GM23338 (cell line): ENCODE results near the gene AKAP13. TPM values are rescaled to one million over a fixed set of nuclear protein-coding genes. Genes with fewer than 3 reads are reported as not detected.

Experiments
- ATAC-seq: fragments of 200-7000 bp; cut with Tn5 transposase; 3 replicates; pipeline ENCODE4 v1.9.1; 2020
- DNase-seq: peaks from one replicate; pipeline ENCODE4 v3.0.0-alpha.2; 2015; ENCODE audit warnings: low spot score
- H2AFZ ChIP-seq: fragments of 200-600 bp; sonication (generic); 2 replicates; pipeline ENCODE4 v1.8.0; 2016; ENCODE audit warnings: antibody characterized with exemption, mild to moderate bottlenecking, moderate library complexity
- H3F3A ChIP-seq: fragments of 200-600 bp; sonication (generic); replicated peaks from 2 replicates; pipeline ENCODE4 v1.8.0; 2017; ENCODE audit warnings: antibody characterized with exemption, mixed run types, low read depth
- H3K27ac ChIP-seq: fragments of 200-600 bp; sonication (generic); 2 replicates; pipeline ENCODE4 v1.6.1; 2016; ENCODE audit warnings: low read depth
- H3K27me3 ChIP-seq: fragments of 200-600 bp; sonication (generic); 2 replicates; pipeline ENCODE4 v1.8.0; 2016; ENCODE audit warnings: mild to moderate bottlenecking, mixed run types, moderate library complexity; ENCODE audit not compliant: insufficient read depth
- H3K36me3 ChIP-seq: fragments of 200-600 bp; sonication (generic); 2 replicates; pipeline ENCODE4 v1.8.0; 2016; ENCODE audit warnings: mild to moderate bottlenecking; ENCODE audit not compliant: insufficient read depth
- H3K4me1 ChIP-seq: fragments of 200-600 bp; sonication (generic); 2 replicates; pipeline ENCODE4 v1.8.0; 2016; ENCODE audit warnings: mild to moderate bottlenecking, moderate library complexity; ENCODE audit not compliant: insufficient read depth
- H3K4me2 ChIP-seq: fragments of 200-600 bp; sonication (generic); 2 replicates; pipeline ENCODE4 v1.7.1; 2017; ENCODE audit warnings: mixed run types
- H3K4me3 ChIP-seq: fragments of 200-600 bp; sonication (generic); 2 replicates; pipeline ENCODE4 v1.6.1; 2016; ENCODE audit warnings: mixed run types
- H3K79me2 ChIP-seq: fragments of 200-600 bp; sonication (generic); replicated peaks from 2 replicates; pipeline ENCODE4 v1.8.0; 2017; ENCODE audit warnings: mild to moderate bottlenecking; ENCODE audit not compliant: insufficient read depth
- H3K9me2 ChIP-seq: fragments of 200-600 bp; sonication (generic); 2 replicates; pipeline ENCODE4 v1.8.0; 2017; ENCODE audit not compliant: insufficient read depth
- H4K20me1 ChIP-seq: fragments of 200-600 bp; sonication (generic); replicated peaks from 2 replicates; pipeline ENCODE4 v1.8.0; 2017; ENCODE audit warnings: mild to moderate bottlenecking; ENCODE audit not compliant: insufficient read depth
- H3K27ac Mint-ChIP-seq: 2 replicates; pipeline ENCODE4 v1.8.0; 2020; ENCODE audit warnings: inconsistent platforms, mild to moderate bottlenecking, moderate library complexity, mixed read lengths
- H3K27me3 Mint-ChIP-seq: 3 replicates; pipeline ENCODE4 v1.8.0; 2022; ENCODE audit warnings: low read depth, mild to moderate bottlenecking, moderate library complexity, mixed read lengths, inconsistent platforms; ENCODE audit not compliant: insufficient read depth, poor library complexity
- H3K36me3 Mint-ChIP-seq: 3 replicates; pipeline ENCODE4 v1.8.0; 2021; ENCODE audit warnings: low read depth, mild to moderate bottlenecking, inconsistent platforms, moderate library complexity, mixed read lengths
- H3K4me1 Mint-ChIP-seq: 3 replicates; pipeline ENCODE4 v1.8.0; 2020; ENCODE audit warnings: mild to moderate bottlenecking, inconsistent platforms, mixed read lengths
- H3K4me3 Mint-ChIP-seq: 3 replicates; pipeline ENCODE4 v1.8.0; 2021; ENCODE audit warnings: moderate library complexity, mild to moderate bottlenecking, inconsistent platforms, mixed read lengths
- H3K9me3 Mint-ChIP-seq: 3 replicates; pipeline ENCODE4 v1.8.0; 2020; ENCODE audit warnings: moderate library complexity, mild to moderate bottlenecking, inconsistent platforms, mixed read lengths
- CTCF ChIP-seq, 2 experiments: fragments of 200-600 bp in 1 of 2; sonication (generic) in 1 of 2; conservative IDR thresholded peaks; 2 replicates each; pipeline versions ENCODE4 v1.5.1 to v1.6.1; 2016 to 2017; ENCODE audit warnings: antibody characterized with exemption in 2 of 2, low read depth in 2 of 2, mild to moderate bottlenecking in 2 of 2, moderate library complexity in 1 of 2
- NANOG ChIP-seq: IDR thresholded peaks from 2 replicates; pipeline ENCODE4 v1.6.1; 2016; ENCODE audit warnings: antibody characterized with exemption, borderline replicate concordance
- POLR2AphosphoS5 ChIP-seq: IDR thresholded peaks from 2 replicates; pipeline ENCODE4 v1.6.1; 2016; ENCODE audit warnings: antibody characterized with exemption, low read depth
- ZNF331 ChIP-seq: fragments of 250-450 bp; sonication (Bioruptor Pico); IDR thresholded peaks from 2 replicates; pipeline ENCODE4 v1.5.0; 2020; ENCODE audit warnings: low read depth, mild to moderate bottlenecking, moderate library complexity
- ZNF462 ChIP-seq: fragments of 250-450 bp; sonication (Bioruptor Pico); IDR thresholded peaks from 2 replicates; pipeline ENCODE4 v1.5.0; 2020; ENCODE audit warnings: mild to moderate bottlenecking, moderate library complexity
- polyA plus RNA-seq: library from polyadenylated mRNA; unstranded; fragments of >200 nt; fragmentation: Nextera tagmentation; extraction: Ambion mirVana; gene quantifications from 2 replicates; pipeline ENCODE4 v1.2.1, GENCODE V29; 2016
- total RNA-seq: library from RNA; depleted of rRNA; stranded (reverse); fragments of >200 nt; shearing (Covaris generic); gene quantifications from 2 replicates; pipeline ENCODE4 v1.2.3, GENCODE V29; 2014

Gene AKAP13
- total and polyA plus RNA-seq, 2 experiments from 2014 or later: 46.2 to 60.7 TPM

GRCh38 chr15:85591622-85592021 is 211.2 kb downstream of the AKAP13 start (continued):
- TF ChIP-seq ZNF462 (CRISPR knock-in tag) (no peak), ZNF331 (no peak), POLR2AphosphoS5 (no peak)

- Histone ChIP-seq H3K9me2 (no peaks in the 10 kb centered on the region), H4K20me1 (peaks cover 4% of the 10 kb centered on the region; the same call in 1 of the 2 replicates), H3F3A (no peaks in the 10 kb centered on the region), H3K4me3 (no peak overlapping the region), H3K4me1 (peaks cover 13% of the 10 kb centered on the region; the same call in 1 of the 2 replicates), H3K36me3 (no peaks in the 10 kb centered on the region), H3K79me2 (no peaks in the 10 kb centered on the region), H3K4me2 (no peak overlapping the region), H3K27ac (no peak overlapping the region), H3K27me3 (no peaks in the 10 kb centered on the region), H2AFZ (no peak overlapping the region)
- Mint-ChIP-seq H3K9me3 (no peaks in the 10 kb centered on the region), H3K27me3 (no peaks in the 10 kb centered on the region), H3K36me3 (peaks cover 2% of the 10 kb centered on the region; the same call in 1 of the 3 replicates), H3K4me1 (peaks cover 13% of the 10 kb centered on the region; the same call in 2 of the 3 replicates), H3K4me3 (no peak overlapping the region), H3K27ac (no peak overlapping the region)
- ATAC-seq (no peak), DNase-seq (peak; percentile 21)
- TF ChIP-seq CTCF (conservative IDR thresholded peaks at IDR 0.05; ENCODE audit: low read depth in 2 of 2) (peak; percentile 30 to 36; a peak in 2 of 4 replicates), NANOG (no peak)
These were observed 211.7 kb downstream of the AKAP13 start for GRCh38 chr15:85592148-85592547.
